K562 (cell line): ENCODE results near the gene ZNF727. TPM values are rescaled to one million over a fixed set of nuclear protein-coding genes. Genes with fewer than 3 reads are reported as not detected.

Experiments
- polyA plus RNA-seq, 8 experiments: library from polyadenylated mRNA; depleted of rRNA in 4 of 8; stranded (reverse) in 5 of 8; unstranded in 3 of 8; fragments of >200 nt; fragmentation: Nextera tagmentation in 2 of 8; fragmentation: Illumina TruSeq in 1 of 8; extraction: Ambion mirVana in 2 of 8; extraction: Trizol in 1 of 8; gene quantifications; 2 replicates each; pipeline versions ENCODE4 v1.2.1 to v1.2.3, GENCODE V29; 2011 to 2014; ENCODE audit warnings: inconsistent platforms in 1 of 8, missing spikeins in 1 of 8
- total RNA-seq, 7 experiments: library from RNA; depleted of rRNA in 6 of 7; stranded (reverse); fragments of >200 nt in 6 of 7; fragmentation: Illumina TruSeq in 2 of 7; extraction: Trizol in 2 of 7; gene quantifications; 2 replicates each; pipeline versions ENCODE4 v1.2.1 to v1.2.3, GENCODE V29; 2011 to 2021; ENCODE audit warnings: low replicate concordance in 1 of 7

The ZNF727 gene
- total and polyA plus RNA-seq, 9 of the 15 experiments (the other 6 are each of a cell fraction or from before 2014, with no cell fraction given) = not detected

Other genes starting within 250 kb of the ZNF727 start
- gene ZNF722, start 46.6 kb upstream of the ZNF727 start, total RNA-seq (2014; rRNA removed) = not detected in 2 replicates
- gene ZNF722, start 46.6 kb upstream of the ZNF727 start, total RNA-seq (2014; rRNA removed; fragmentation: Illumina TruSeq; extraction: Trizol) = not detected in 2 replicates
- not detected in 2 replicates for gene ZNF722, start 46.6 kb upstream of the ZNF727 start, total RNA-seq (2015; rRNA removed; fragmentation: Illumina TruSeq; extraction: Trizol)
- not detected in 2 replicates for gene ZNF722, start 46.6 kb upstream of the ZNF727 start, total RNA-seq (2021)
- gene ZNF722, start 46.6 kb upstream of the ZNF727 start, polyA plus RNA-seq (2011; rRNA removed) = not detected in 2 replicates
- not detected in 2 replicates for gene ZNF722, start 46.6 kb upstream of the ZNF727 start, polyA plus RNA-seq (2014; fragmentation: Illumina TruSeq; extraction: Trizol)
- gene ZNF722, start 46.6 kb upstream of the ZNF727 start, polyA plus RNA-seq (2014; fragmentation: Nextera tagmentation; extraction: Ambion mirVana) = not detected
- gene ZNF722, start 46.6 kb upstream of the ZNF727 start, polyA plus RNA-seq (2014; rRNA removed) = not detected in 2 replicates
- gene ZNF735, start 161.8 kb downstream of the ZNF727 start, total RNA-seq (2014; rRNA removed) = not detected in 2 replicates
- gene ZNF735, start 161.8 kb downstream of the ZNF727 start, total RNA-seq (2014; rRNA removed; fragmentation: Illumina TruSeq; extraction: Trizol) = not detected in 2 replicates
- not detected in 2 replicates for gene ZNF735, start 161.8 kb downstream of the ZNF727 start, total RNA-seq (2015; rRNA removed; fragmentation: Illumina TruSeq; extraction: Trizol)
- not detected in 2 replicates for gene ZNF735, start 161.8 kb downstream of the ZNF727 start, total RNA-seq (2021)
- not detected in 2 replicates for gene ZNF735, start 161.8 kb downstream of the ZNF727 start, polyA plus RNA-seq (2011; rRNA removed)
- not detected in 2 replicates for gene ZNF735, start 161.8 kb downstream of the ZNF727 start, polyA plus RNA-seq (2014; fragmentation: Illumina TruSeq; extraction: Trizol)
- not detected for gene ZNF735, start 161.8 kb downstream of the ZNF727 start, polyA plus RNA-seq (2014; fragmentation: Nextera tagmentation; extraction: Ambion mirVana)
- not detected in 2 replicates for gene ZNF735, start 161.8 kb downstream of the ZNF727 start, polyA plus RNA-seq (2014; rRNA removed)
- not detected in 2 replicates for gene ZNF679, start 183.0 kb downstream of the ZNF727 start, total RNA-seq (2014; rRNA removed)
- not detected in 2 replicates for gene ZNF679, start 183.0 kb downstream of the ZNF727 start, total RNA-seq (2014; rRNA removed; fragmentation: Illumina TruSeq; extraction: Trizol)
- not detected in 2 replicates for gene ZNF679, start 183.0 kb downstream of the ZNF727 start, total RNA-seq (2015; rRNA removed; fragmentation: Illumina TruSeq; extraction: Trizol)
- not detected in 2 replicates for gene ZNF679, start 183.0 kb downstream of the ZNF727 start, total RNA-seq (2021)
- not detected in 2 replicates for gene ZNF679, start 183.0 kb downstream of the ZNF727 start, polyA plus RNA-seq (2011; rRNA removed)
- not detected in 2 replicates for gene ZNF679, start 183.0 kb downstream of the ZNF727 start, polyA plus RNA-seq (2014; fragmentation: Illumina TruSeq; extraction: Trizol)
- not detected for gene ZNF679, start 183.0 kb downstream of the ZNF727 start, polyA plus RNA-seq (2014; fragmentation: Nextera tagmentation; extraction: Ambion mirVana)
- not detected in 2 replicates for gene ZNF679, start 183.0 kb downstream of the ZNF727 start, polyA plus RNA-seq (2014; rRNA removed)